ENCODE results near the gene PLXDC1. TPM values are rescaled to one million over a fixed set of nuclear protein-coding genes. Genes with fewer than 3 reads are reported as not detected.
A peak's percentile ranks its signal among the peaks of the same experiment; 100 is the strongest.

Gene PLXDC1
- total RNA-seq, 1 experiment from 2014 or later, result 2.0 TPM

GRCh38 chr17:39063681-39064069, 87.8 kb downstream of the PLXDC1 start:
- Mint-ChIP-seq H3K36me3 (ENCODE audit: insufficient read depth in 1 of 3, low read depth in 3 of 3) (no peaks in the 10 kb centered on the region), H3K27ac (no peak overlapping the region), H3K4me3 (no peak overlapping the region; a peak in 1 of 5 replicates), H3K9me3 (no peaks in the 10 kb centered on the region), H3K4me1 (peaks cover 24 to 27% of the 10 kb centered on the region in 2 experiments), H3K27me3 (ENCODE audit: low read depth) (no peaks in the 10 kb centered on the region; the same call in 1 of the 2 replicates)
- H2AK5ac ChIP-seq (ENCODE audit: insufficient read length, low read length), result no peak overlapping the region
- no peak overlapping the region for H3K56ac ChIP-seq (ENCODE audit: insufficient read length, low read depth, low read length)
- no peak overlapping the region for H4K91ac ChIP-seq (ENCODE audit: insufficient read length, low read depth, low read length)
- H2BK15ac ChIP-seq (ENCODE audit: low read depth, low read length), result no peak overlapping the region
- no peaks in the 10 kb centered on the region for H4K20me1 ChIP-seq (ENCODE audit: control insufficient read depth, insufficient read depth, insufficient read length)
- no peaks in the 10 kb centered on the region for H3K23me2 ChIP-seq (ENCODE audit: insufficient read length, low read depth, low read length, poor library complexity, severe bottlenecking)
- H2BK5ac ChIP-seq (ENCODE audit: insufficient read length, low read length), result no peak overlapping the region
- H2BK120ac ChIP-seq (ENCODE audit: low read depth, low read length, poor library complexity, severe bottlenecking), result no peak overlapping the region
- no peaks in the 10 kb centered on the region for H3K79me1 ChIP-seq (ENCODE audit: insufficient read depth, low read depth, low read length, poor library complexity, severe bottlenecking)
- no peak overlapping the region for H2AFZ ChIP-seq (ENCODE audit: low read length)
- no peak overlapping the region for H3K27ac ChIP-seq (ENCODE audit: insufficient read length, low read depth, low read length)
- no peak overlapping the region for H2BK20ac ChIP-seq (ENCODE audit: low read depth, low read length, poor library complexity, severe bottlenecking)
- H2BK12ac ChIP-seq (ENCODE audit: insufficient read length, low read depth, low read length), result no peak overlapping the region
- H3K79me2 ChIP-seq (ENCODE audit: insufficient read depth, low read length), result no peaks in the 10 kb centered on the region
- H3K18ac ChIP-seq (ENCODE audit: insufficient read length, low read depth, low read length), result no peak overlapping the region
- no CpG with 5 or more reads among the region's 1 CpG for WGBS (ENCODE audit: extremely low coverage, insufficient read length, low lambda C conversion rate)
- no peak overlapping the region for H3K9ac ChIP-seq (ENCODE audit: extremely low read depth, insufficient read length, low read length)
- peaks cover 9% of the 10 kb centered on the region; the same call in 1 of the 2 replicates for H3K4me1 ChIP-seq (ENCODE audit: insufficient read depth, low read length)
- H3T11ph ChIP-seq (ENCODE audit: low read length), result no peak overlapping the region
- H4K8ac ChIP-seq (replicated peaks; ENCODE audit: insufficient read length, low read depth, low read length), result no peak overlapping the region
- H3K9me3 ChIP-seq (ENCODE audit: control insufficient read depth, low read depth, low read length), result no peaks in the 10 kb centered on the region
- H3K4ac ChIP-seq (ENCODE audit: low read depth, low read length), result no peak overlapping the region
- no peak overlapping the region for H3K23ac ChIP-seq (ENCODE audit: insufficient read length, low read depth, low read length)
- no peaks in the 10 kb centered on the region for H3K27me3 ChIP-seq (ENCODE audit: insufficient read depth, low read length)
- no peak overlapping the region for H3K14ac ChIP-seq (ENCODE audit: insufficient read depth, low read length)
- H3K4me2 ChIP-seq (ENCODE audit: insufficient read depth, insufficient read length, low read length), result peak overlapping the region; percentile 20
- DNase-seq, result no peak
- no peak for TF ChIP-seq CTCF (conservative IDR thresholded peaks at IDR 0.05)
- no peak overlapping the region for H4K5ac ChIP-seq (ENCODE audit: insufficient read length, low read depth, low read length)
